HL-60 (cell line): Measurements from ENCODE around the gene IFIT2.
A peak's percentile ranks its signal among the peaks of the same experiment; 100 is the strongest.
"Not testable (repeated sequence)": the region's sequence is repeated elsewhere in the genome, so short reads cannot be mapped to it uniquely, and the experiment has no call there.

Source experiments
- DNase-seq, 2 experiments: peaks; one replicate each; pipeline ENCODE4 v3.0.0-alpha.2; 2010 to 2020; ENCODE audit warnings: low read depth in 1 of 2, low spot score in 1 of 2
- H3K27ac ChIP-seq: fragments of 250-450 bp; sonication (Bioruptor Pico); replicated peaks from 2 replicates; pipeline ENCODE4 v1.5.1; 2020; ENCODE audit warnings: mild to moderate bottlenecking, moderate library complexity
- H3K27me3 ChIP-seq: fragments of 250-450 bp; sonication (Bioruptor Pico); 2 replicates; pipeline ENCODE4 v1.5.1; 2021; ENCODE audit warnings: mild to moderate bottlenecking, moderate library complexity; ENCODE audit not compliant: insufficient read depth, poor library complexity, severe bottlenecking
- H3K4me3 ChIP-seq: replicated peaks from 2 replicates; pipeline ENCODE4 v1.5.1; 2011; ENCODE audit warnings: mild to moderate bottlenecking, control low read depth, low read length; ENCODE audit not compliant: insufficient read depth
- GABPA ChIP-seq: IDR thresholded peaks from 2 replicates; pipeline ENCODE4 v1.6.1; 2012; ENCODE audit warnings: low read depth
- POLR2AphosphoS5 ChIP-seq: IDR thresholded peaks from 2 replicates; pipeline ENCODE4 v1.6.1; 2012; ENCODE audit warnings: low read depth
- SPI1 ChIP-seq: IDR thresholded peaks from 2 replicates; pipeline ENCODE4 v1.6.1; 2012; ENCODE audit warnings: low read depth, mild to moderate bottlenecking, borderline replicate concordance
- TF ChIP-seq, protein P1 (sequence below): IDR thresholded peaks from one replicate; pipeline ENCODE4 v1.5.1; 2011; ENCODE audit warnings: low read length, control low read depth, inconsistent platforms; ENCODE audit not compliant: insufficient read depth
- TF ChIP-seq, protein P2 (sequence below): IDR thresholded peaks from 2 replicates; pipeline ENCODE4 v1.6.1; 2012; ENCODE audit warnings: low read depth; ENCODE audit not compliant: insufficient replicate concordance

IFIT2 gene

DNA sequence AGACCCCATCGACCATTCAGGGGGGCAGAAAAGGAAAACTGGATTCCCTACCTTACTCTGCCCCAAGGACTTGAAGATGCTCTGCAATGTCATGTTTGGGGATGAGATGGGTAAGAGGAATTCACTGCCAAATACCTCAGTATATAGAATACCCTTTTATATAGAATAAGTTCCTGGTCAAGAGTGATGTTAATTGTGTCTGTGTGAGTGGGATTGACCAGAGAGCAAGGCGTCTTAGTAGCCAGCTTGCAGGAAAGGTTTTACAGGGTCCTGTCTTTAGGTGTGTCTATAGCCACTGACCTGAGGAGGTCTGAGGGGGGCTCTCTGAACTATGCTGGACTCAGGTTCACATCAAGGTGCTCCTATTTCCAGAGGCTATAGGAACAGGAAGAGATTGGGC lies 27.3 kb downstream of the IFIT2 start:
- TF ChIP-seq POLR2AphosphoS5 (no peak), SPI1 (no peak), GABPA (no peak)
- TF ChIP-seq, protein P1, sequence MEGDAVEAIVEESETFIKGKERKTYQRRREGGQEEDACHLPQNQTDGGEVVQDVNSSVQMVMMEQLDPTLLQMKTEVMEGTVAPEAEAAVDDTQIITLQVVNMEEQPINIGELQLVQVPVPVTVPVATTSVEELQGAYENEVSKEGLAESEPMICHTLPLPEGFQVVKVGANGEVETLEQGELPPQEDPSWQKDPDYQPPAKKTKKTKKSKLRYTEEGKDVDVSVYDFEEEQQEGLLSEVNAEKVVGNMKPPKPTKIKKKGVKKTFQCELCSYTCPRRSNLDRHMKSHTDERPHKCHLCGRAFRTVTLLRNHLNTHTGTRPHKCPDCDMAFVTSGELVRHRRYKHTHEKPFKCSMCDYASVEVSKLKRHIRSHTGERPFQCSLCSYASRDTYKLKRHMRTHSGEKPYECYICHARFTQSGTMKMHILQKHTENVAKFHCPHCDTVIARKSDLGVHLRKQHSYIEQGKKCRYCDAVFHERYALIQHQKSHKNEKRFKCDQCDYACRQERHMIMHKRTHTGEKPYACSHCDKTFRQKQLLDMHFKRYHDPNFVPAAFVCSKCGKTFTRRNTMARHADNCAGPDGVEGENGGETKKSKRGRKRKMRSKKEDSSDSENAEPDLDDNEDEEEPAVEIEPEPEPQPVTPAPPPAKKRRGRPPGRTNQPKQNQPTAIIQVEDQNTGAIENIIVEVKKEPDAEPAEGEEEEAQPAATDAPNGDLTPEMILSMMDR: no peak
- TF ChIP-seq, protein P2, sequence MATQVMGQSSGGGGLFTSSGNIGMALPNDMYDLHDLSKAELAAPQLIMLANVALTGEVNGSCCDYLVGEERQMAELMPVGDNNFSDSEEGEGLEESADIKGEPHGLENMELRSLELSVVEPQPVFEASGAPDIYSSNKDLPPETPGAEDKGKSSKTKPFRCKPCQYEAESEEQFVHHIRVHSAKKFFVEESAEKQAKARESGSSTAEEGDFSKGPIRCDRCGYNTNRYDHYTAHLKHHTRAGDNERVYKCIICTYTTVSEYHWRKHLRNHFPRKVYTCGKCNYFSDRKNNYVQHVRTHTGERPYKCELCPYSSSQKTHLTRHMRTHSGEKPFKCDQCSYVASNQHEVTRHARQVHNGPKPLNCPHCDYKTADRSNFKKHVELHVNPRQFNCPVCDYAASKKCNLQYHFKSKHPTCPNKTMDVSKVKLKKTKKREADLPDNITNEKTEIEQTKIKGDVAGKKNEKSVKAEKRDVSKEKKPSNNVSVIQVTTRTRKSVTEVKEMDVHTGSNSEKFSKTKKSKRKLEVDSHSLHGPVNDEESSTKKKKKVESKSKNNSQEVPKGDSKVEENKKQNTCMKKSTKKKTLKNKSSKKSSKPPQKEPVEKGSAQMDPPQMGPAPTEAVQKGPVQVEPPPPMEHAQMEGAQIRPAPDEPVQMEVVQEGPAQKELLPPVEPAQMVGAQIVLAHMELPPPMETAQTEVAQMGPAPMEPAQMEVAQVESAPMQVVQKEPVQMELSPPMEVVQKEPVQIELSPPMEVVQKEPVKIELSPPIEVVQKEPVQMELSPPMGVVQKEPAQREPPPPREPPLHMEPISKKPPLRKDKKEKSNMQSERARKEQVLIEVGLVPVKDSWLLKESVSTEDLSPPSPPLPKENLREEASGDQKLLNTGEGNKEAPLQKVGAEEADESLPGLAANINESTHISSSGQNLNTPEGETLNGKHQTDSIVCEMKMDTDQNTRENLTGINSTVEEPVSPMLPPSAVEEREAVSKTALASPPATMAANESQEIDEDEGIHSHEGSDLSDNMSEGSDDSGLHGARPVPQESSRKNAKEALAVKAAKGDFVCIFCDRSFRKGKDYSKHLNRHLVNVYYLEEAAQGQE: no peak
- Histone ChIP-seq H3K27me3 (no peaks in the 10 kb centered on the region), H3K27ac (no peak overlapping the region), H3K4me3 (no peak overlapping the region)
- no peak for DNase-seq

DNA sequence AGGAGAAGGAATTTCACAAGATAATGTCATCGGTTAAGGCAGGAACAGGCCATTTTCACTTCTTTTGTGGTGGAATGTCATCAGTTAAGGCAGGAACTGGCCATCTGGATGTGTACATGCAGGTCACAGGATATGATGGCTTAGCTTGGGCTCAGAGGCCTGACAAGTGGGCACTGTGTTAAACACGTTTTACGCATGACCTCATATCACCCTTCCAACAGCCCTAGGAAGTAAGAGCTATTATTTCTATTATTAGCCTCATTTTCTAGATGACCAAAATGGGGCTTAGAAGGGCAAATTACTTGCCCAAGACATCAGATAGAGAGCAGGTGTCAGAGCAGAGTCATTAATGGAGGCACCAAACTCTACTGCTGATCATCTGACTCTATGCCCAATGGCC lies 28.2 kb downstream of the IFIT2 start:
- H3K27ac ChIP-seq, H3K4me3 ChIP-seq, DNase-seq, H3K27me3 ChIP-seq: not testable (repeated sequence)

DNA sequence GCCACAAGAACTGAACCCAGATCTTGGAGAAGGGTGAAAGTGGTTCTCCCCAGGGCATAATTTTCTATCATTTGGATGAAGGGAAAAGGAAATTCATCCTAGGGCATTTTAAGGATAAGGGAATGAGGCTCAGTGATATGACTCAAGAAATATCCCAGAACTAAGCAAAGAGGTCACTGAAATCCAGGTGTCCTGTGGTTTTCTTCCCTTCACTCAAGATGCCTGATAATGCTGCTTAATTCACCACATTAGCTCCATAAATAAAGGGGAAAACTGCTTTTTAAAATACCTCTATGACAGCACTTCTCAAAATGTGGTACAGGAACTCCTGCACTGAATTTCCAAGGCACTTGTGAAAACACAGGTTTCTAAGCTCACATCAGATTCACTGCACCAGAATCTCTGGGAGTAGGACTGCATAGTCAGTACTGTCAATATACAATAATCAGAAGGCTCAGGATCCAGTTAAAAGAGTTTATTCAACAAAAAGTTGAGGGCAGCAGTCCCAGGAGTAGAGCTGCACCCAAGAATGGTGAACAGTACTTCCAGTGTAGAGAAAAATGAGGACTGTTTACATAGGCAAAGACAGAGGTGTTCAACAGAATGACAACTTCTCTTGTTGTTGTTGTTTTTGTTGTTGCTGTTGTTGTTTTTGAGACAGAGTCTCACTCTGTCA lies 28.8 kb downstream of the IFIT2 start:
- TF ChIP-seq SPI1: no peak
- TF ChIP-seq GABPA: no peak
- no peak for TF ChIP-seq POLR2AphosphoS5
- TF ChIP-seq, protein P2: no peak
- TF ChIP-seq, protein P1: no peak

DNA sequence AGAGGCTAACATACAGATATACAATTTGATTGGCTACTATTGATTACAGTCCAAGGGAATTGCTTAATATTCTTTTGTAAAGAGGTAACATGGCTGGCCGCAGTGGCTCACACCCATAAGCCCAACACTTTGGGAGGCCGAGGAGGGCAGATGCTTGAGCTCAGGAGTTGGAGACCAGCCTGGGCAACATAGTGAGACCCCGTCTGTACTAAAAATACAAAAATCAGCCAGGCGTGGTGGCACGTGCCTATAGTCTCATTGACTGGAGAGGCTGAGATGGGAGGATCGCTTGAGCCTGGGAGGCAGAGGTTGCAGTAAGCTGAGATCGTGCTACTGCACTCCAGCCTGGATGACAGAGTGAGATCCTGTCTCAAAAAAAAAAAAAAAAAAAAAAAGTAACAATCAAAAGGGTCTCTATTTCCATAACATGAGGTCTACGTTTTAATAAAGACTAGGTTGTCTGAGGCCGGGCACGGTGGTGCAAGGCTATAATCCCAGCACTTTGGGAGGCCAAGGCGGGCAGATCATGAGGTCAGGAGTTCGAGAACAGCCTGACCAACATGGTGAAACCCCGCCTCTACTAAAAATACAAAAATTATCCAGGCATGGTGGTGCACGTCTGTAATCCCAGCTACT lies 29.8 kb downstream of the IFIT2 start:
- DNase-seq, H3K4me3 ChIP-seq, H3K27ac ChIP-seq, H3K27me3 ChIP-seq: not testable (repeated sequence)

More for the DNA sequence above, 28.8 kb downstream of the IFIT2 start:
- Histone ChIP-seq H3K27ac (no peak overlapping the region), H3K4me3 (no peak overlapping the region), H3K27me3 (no peaks in the 10 kb centered on the region)
- DNase-seq: no peak

DNA sequence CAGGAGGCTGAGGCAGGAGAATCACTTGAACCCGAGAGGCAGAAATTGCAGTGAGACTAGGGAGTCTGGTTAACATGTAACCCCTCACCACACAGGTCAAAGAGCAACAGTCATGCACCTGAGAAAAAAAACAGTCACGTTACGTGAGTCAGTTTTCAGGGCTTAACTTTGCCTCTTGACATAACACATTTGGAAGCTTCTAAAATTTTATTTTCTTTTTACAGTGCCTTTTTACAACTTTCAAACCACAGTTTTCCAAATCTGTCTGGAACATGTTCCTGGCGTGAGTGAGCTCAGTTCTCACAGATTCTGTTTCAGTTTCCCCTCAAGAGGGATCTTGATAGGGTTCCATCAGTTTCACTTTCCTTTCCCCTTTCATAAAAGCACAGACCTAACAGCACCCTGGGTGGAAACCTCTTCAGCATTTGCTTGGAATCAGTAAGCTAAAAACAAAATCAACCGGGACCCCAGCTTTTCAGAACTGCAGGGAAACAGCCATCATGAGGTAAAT lies 30.3 kb downstream of the IFIT2 start:
- H3K27ac ChIP-seq: no peak overlapping the region
- DNase-seq: no peak
- TF ChIP-seq, protein P2: no peak
- TF ChIP-seq POLR2AphosphoS5 (no peak), GABPA (no peak), SPI1 (no peak)
- TF ChIP-seq, protein P1: no peak
- H3K27me3 ChIP-seq: no peaks in the 10 kb centered on the region
- H3K4me3 ChIP-seq: peak overlapping the region; percentile 14
